Body of pancreas (tissue), 4 donors: ENCODE data around the gene MMP3. TPM values are rescaled to one million over a fixed set of nuclear protein-coding genes. Genes with fewer than 3 reads are reported as not detected.

Source experiments
- ATAC-seq: fragments of 150-250 bp; one replicate; pipeline ENCODE4 v1.9.1; 2016
- DNase-seq, 4 donors: peaks; one replicate each; pipeline ENCODE4 v3.0.0-alpha.2; 2019
- H3K27ac ChIP-seq, 4 donors: fragments of 200-600 bp; sonication (generic); 1 replicate in 3 of 4; 2 replicates in 1 of 4; pipeline versions ENCODE4 v1.5.1 to v1.6.1; 2016 to 2019; ENCODE audit warnings: mild to moderate bottlenecking in 1 of 4, mixed read lengths in 1 of 4, moderate library complexity in 1 of 4
- H3K27me3 ChIP-seq, 2 donors: fragments of 200-600 bp; sonication (generic); one replicate each; pipeline ENCODE4 v1.6.0; 2016; ENCODE audit warnings: mild to moderate bottlenecking in 1 of 2
- H3K36me3 ChIP-seq, 2 donors: fragments of 200-600 bp; sonication (generic); replicated peaks in 1 of 2; 2 replicates each; pipeline ENCODE4 v1.5.1; 2016; ENCODE audit warnings: low read depth in 2 of 2; ENCODE audit not compliant: insufficient read depth in 1 of 2
- H3K4me1 ChIP-seq: fragments of 200-600 bp; sonication (generic); one replicate; pipeline ENCODE4 v1.6.0; 2016
- H3K4me3 ChIP-seq, 2 donors: fragments of 200-600 bp; sonication (generic); 1 replicate in 1 of 2; 2 replicates in 1 of 2; pipeline ENCODE4 v1.5.1; 2016 to 2019
- H3K9me3 ChIP-seq, 3 donors: fragments of 200-600 bp; sonication (generic); 1 replicate in 2 of 3; 2 replicates in 1 of 3; pipeline ENCODE4 v1.5.1; 2016
- POLR2A ChIP-seq, 3 donors: fragments of 450-650 bp; IDR thresholded peaks; one replicate each; pipeline ENCODE4 v1.6.1; 2016; ENCODE audit warnings: antibody characterized with exemption in 3 of 3, mild to moderate bottlenecking in 2 of 3
- WGBS, 2 donors: methylation state at CpG; one replicate each; pipeline ENCODE4 v1.1.5; 2017; 5-methylcytosine and 5-hydroxymethylcytosine counted together
- intact Hi-C: fragments of 100-400 bp; cut with DNase I; formaldehyde crosslinking; loops from one replicate; pipeline ENCODE4 v1.15.1; 2023
- total RNA-seq, 2 donors: library from RNA; depleted of rRNA; stranded (reverse); fragments of >200 nt; gene quantifications; one replicate each; pipeline ENCODE4 v1.1.0, GENCODE V29; 2016
- TF ChIP-seq, protein P1 (sequence below), 7 experiments: fragments of 450-650 bp in 4 of 7; fragments of 200-600 bp in 3 of 7; sonication (generic) in 3 of 7; IDR thresholded peaks; one replicate each; pipeline ENCODE4 v1.5.1; 2016 to 2019; ENCODE audit warnings: antibody characterized with exemption in 7 of 7

The MMP3 gene
- total RNA-seq, 2 donors from 2014 or later = 1.0 TPM; not detected in 1

- H3K4me1 ChIP-seq = no peaks in the 10 kb centered on the region
- no peak overlapping the region for H3K27ac ChIP-seq
- H3K9me3 ChIP-seq = no peaks in the 10 kb centered on the region
- WGBS, 2 donors = 65 to 69% methylated on average over 1 of the region's 1 CpG
- H3K27me3 ChIP-seq = no peaks in the 10 kb centered on the region
- no peak for DNase-seq
- intact Hi-C loops = loop anchor here (10.0 kb wide), 1 partner anchor 131 kb away; no protein-coding TSS in a partner anchor
- no peak overlapping the region for H3K4me3 ChIP-seq
- TF ChIP-seq, protein P1, sequence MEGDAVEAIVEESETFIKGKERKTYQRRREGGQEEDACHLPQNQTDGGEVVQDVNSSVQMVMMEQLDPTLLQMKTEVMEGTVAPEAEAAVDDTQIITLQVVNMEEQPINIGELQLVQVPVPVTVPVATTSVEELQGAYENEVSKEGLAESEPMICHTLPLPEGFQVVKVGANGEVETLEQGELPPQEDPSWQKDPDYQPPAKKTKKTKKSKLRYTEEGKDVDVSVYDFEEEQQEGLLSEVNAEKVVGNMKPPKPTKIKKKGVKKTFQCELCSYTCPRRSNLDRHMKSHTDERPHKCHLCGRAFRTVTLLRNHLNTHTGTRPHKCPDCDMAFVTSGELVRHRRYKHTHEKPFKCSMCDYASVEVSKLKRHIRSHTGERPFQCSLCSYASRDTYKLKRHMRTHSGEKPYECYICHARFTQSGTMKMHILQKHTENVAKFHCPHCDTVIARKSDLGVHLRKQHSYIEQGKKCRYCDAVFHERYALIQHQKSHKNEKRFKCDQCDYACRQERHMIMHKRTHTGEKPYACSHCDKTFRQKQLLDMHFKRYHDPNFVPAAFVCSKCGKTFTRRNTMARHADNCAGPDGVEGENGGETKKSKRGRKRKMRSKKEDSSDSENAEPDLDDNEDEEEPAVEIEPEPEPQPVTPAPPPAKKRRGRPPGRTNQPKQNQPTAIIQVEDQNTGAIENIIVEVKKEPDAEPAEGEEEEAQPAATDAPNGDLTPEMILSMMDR (IDR thresholded peaks at IDR 0.05) = no peak
- no peak for TF ChIP-seq POLR2A (IDR thresholded peaks at IDR 0.05)
- H3K36me3 ChIP-seq = no peaks in the 10 kb centered on the region
- ATAC-seq = no peak
Measured at GRCh38 chr11:102813484-102813883, 29.9 kb downstream of the MMP3 start.

GRCh38 chr11:102812188-102812587 is 31.2 kb downstream of the MMP3 start:
- no peak overlapping the region for H3K4me3 ChIP-seq
- H3K27me3 ChIP-seq = no peaks in the 10 kb centered on the region
- no peaks in the 10 kb centered on the region for H3K4me1 ChIP-seq
- H3K36me3 ChIP-seq = no peaks in the 10 kb centered on the region
- no peak overlapping the region for H3K27ac ChIP-seq
- no peak for DNase-seq
- no peaks in the 10 kb centered on the region for H3K9me3 ChIP-seq
- WGBS, 2 donors = 72 to 78% methylated on average over 3 of the region's 3 CpGs
- intact Hi-C loops = loop anchor here (10.0 kb wide), 1 partner anchor 133 kb away; no protein-coding TSS in a partner anchor
- TF ChIP-seq, protein P1 (IDR thresholded peaks at IDR 0.05) = no peak
- TF ChIP-seq POLR2A (IDR thresholded peaks at IDR 0.05) = no peak
- ATAC-seq = no peak

DNA sequence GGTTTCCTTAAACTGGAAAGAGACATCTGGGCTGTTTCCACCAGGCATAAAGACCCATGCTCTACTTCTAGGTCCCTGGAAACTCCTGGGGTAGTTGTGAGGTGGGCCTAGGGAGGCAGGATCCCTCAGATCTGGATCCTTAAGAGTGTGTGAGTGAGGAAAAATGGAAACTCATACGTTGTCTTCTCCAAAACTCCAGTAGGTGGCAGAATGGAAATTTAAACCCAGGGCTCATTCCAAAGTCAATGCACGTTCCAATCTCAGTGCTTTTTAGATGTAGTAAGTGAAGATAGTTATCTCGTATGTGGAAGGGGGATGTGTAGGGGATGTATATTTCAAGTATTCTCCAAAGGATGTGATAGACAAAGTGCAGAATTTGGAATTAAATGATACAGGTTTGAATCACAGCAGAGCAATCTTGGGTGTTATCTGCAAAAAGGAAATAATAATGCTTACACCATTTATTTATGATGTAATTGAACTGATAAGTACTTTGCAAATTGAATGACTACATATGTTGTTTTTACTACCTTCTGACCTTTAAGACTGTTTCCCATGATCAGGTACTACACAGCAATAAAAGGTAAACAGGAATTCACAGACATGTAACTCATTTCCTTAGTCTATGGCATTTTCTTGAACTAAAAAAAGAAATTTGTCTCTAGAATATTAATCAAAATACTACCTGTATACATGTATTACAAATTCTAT is 32.3 kb downstream of the MMP3 start:
- intact Hi-C loops = loop anchor here (10.0 kb wide), 1 partner anchor 134 kb away; no protein-coding TSS in a partner anchor
- Histone ChIP-seq H3K36me3 (no peaks in the 10 kb centered on the region), H3K4me3 (no peak overlapping the region), H3K9me3 (no peaks in the 10 kb centered on the region), H3K4me1 (no peaks in the 10 kb centered on the region), H3K27ac (no peak overlapping the region), H3K27me3 (no peaks in the 10 kb centered on the region)
- TF ChIP-seq, protein P1 (IDR thresholded peaks at IDR 0.05) = peak in 6 of 7 experiments; percentile 10 to 33 (median 26)
- TF ChIP-seq POLR2A (IDR thresholded peaks at IDR 0.05) = no peak
- ATAC-seq = no peak
- 3 to 5% methylated on average over 3 of the region's 3 CpGs for WGBS, 2 donors
- no peak for DNase-seq

GRCh38 chr11:102809971-102810370 is 33.4 kb downstream of the MMP3 start:
- DNase-seq (no peak), ATAC-seq (no peak)
- H3K4me1 ChIP-seq = no peaks in the 10 kb centered on the region
- H3K27me3 ChIP-seq = no peaks in the 10 kb centered on the region
- TF ChIP-seq POLR2A (IDR thresholded peaks at IDR 0.05) = no peak
- TF ChIP-seq, protein P1 (IDR thresholded peaks at IDR 0.05) = no peak
- intact Hi-C loops = loop anchor here (10.0 kb wide), 1 partner anchor 135 kb away; no protein-coding TSS in a partner anchor
- H3K27ac ChIP-seq = no peak overlapping the region
- no peak overlapping the region for H3K4me3 ChIP-seq
- no peaks in the 10 kb centered on the region for H3K9me3 ChIP-seq
- no peaks in the 10 kb centered on the region for H3K36me3 ChIP-seq
- WGBS, 2 donors = 66 to 71% methylated on average over 2 of the region's 2 CpGs
